Fibroblast of lung (primary cell): ENCODE measurements around the gene TUBGCP2.

Source experiments
- EZH2 ChIP-seq: IDR thresholded peaks from 2 replicates; pipeline ENCODE4 v1.5.1; 2012; ENCODE audit warnings: low read length, control low read depth, mild to moderate bottlenecking; ENCODE audit errors: missing control alignments
- TF ChIP-seq, protein P1 (sequence below), 2 donors: IDR thresholded peaks in 1 of 2; conservative IDR thresholded peaks in 1 of 2; 1 replicate in 1 of 2; 2 replicates in 1 of 2; pipeline ENCODE4 v1.5.1; 2011 to 2012; ENCODE audit warnings: low read length in 2 of 2, control low read depth in 1 of 2, inconsistent platforms in 1 of 2, low read depth in 1 of 2, mild to moderate bottlenecking in 1 of 2

DNA sequence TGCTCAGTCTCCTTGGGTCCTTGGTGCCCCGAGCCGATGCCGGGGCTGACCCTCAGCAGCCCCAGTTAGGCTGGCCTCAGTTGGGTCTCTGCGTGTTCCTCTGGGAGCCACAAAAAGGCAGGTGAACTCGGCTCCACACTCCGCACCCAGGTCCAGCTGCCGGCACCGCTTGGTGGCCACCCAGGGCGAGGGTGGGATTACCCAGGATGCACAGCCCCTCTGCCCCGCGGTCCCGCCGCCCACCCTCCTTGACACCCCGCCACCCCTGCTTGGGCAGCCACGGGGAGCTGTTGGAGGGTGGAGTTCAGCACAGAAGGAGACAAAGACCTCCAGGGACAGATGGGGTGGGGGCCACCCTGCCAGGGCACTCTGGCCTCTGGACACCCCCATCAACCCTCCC lies 53.3 kb downstream of the TUBGCP2 start:
- TF ChIP-seq, protein P1, sequence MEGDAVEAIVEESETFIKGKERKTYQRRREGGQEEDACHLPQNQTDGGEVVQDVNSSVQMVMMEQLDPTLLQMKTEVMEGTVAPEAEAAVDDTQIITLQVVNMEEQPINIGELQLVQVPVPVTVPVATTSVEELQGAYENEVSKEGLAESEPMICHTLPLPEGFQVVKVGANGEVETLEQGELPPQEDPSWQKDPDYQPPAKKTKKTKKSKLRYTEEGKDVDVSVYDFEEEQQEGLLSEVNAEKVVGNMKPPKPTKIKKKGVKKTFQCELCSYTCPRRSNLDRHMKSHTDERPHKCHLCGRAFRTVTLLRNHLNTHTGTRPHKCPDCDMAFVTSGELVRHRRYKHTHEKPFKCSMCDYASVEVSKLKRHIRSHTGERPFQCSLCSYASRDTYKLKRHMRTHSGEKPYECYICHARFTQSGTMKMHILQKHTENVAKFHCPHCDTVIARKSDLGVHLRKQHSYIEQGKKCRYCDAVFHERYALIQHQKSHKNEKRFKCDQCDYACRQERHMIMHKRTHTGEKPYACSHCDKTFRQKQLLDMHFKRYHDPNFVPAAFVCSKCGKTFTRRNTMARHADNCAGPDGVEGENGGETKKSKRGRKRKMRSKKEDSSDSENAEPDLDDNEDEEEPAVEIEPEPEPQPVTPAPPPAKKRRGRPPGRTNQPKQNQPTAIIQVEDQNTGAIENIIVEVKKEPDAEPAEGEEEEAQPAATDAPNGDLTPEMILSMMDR (conservative IDR thresholded peaks at IDR 0.05 in 1 of 2, IDR thresholded peaks at IDR 0.05 in 1 of 2; ENCODE audit: low read depth in 1 of 2, low read length in 2 of 2): no peak
- TF ChIP-seq EZH2: no peak
